HG03342 (cell line): ENCODE measurements around the gene CALML3.

ENCODE experiments used
- ATAC-seq: cut with Tn5 transposase; IDR thresholded peaks from one replicate; pipeline ENCODE4 v1.9.1; 2021; ENCODE audit warnings: mild to moderate bottlenecking, moderate library complexity; ENCODE audit not compliant: unreplicated experiment

CALML3 gene

DNA sequence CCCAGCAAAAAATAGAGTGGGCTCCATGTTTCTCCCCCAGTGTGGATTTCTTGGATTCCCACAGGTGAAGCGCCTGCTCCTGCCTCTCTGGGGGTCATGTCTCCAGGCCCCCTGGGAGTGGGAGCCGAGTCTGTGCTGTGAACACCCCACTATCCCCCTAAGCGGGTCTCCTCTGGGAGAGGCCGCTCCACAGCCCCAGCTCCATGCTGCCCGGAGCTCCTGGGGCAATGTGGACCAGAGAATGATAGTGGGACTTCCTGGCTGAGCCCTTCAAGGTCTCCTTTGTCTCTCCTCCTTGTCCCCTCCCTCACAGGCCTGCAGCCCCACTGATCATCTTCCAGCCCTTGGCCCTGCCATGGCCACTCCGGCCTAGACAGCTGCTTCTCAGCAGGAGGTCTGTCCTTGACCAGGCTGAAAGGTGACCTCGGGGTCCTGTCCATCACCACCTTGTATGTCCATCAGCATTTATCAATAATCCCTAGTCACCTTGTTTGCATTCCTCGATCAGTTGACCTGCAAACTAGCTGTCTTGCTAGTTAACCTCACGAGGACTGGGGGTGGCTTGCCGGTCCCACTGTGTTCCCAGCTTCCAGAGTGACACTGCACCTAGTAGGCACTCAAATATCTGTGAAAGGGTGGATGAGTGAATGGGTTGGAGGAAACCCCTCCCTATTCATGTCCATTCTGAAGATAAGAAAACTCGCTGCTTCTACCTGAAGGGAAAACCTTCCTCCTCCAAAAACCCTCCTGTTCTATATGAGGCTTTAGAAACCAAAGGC is 776 bp upstream of the CALML3 start:
- no peak for ATAC-seq

DNA sequence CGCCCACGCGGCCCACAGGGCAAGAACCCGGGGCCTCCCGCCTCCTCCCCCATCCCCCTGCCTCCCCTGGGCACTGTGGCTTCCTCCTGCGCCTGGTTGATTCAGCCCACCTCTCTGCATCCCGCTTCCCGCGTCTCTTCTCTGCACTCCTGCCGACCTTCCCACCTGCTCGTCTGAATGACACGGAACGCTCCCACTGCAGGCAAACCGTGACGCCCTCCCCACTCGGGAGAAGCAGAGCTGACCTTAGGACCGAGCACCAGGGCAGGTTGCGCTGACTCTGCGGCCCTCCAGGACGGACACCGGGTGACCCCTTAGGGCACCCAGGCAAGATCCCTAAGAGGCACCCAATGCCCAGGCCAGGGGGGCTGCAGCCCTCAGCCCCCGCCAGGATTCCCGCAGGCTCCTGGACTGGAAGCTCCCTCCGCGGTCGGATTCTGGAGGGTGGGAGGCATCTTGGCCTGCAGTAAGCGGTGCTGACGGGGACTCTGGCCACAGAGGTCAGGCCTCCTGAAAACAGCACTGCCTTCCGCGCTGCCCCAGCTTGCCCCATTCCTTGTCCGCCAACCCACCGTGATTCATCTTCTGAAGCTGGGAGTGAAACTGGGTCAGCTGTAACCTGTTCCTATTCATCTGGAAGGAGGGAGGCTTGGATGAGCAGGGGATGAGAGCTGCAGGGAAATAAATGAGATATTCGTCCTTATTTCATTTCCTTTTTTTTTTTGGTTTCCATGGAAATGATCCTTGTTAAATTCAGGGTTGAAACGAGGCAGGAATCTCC is 990 bp downstream of the CALML3 start:
- ATAC-seq: no peak

DNA sequence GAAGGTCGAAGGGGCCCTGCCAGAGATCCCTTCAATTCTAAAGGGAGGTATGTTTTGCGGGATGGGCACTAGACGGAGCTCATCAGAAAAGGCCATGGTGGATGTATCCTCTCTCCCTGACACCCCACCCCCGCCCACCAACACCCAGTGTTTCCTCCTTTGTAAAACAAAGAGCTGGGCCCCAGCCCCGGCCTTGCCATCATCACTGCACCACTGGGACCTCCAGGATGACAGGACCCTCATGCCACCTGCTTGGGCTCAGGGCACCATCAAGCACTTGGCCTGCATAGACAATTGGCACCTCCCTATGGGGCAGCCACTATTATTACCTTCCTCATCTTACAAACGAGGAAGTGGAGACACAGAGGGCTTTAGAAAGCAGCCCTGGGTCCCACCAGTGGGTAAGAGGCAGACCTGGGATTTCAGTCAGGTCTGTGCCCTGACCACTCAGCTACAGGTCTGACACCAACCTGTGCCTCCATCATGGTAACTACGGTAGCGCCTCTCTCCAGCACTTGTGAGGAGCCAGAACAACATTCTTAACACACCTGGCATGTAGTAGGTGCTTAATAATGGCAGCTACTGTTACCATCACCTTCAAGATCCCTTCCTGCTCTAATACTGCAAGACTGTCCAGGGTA is 2.0 kb downstream of the CALML3 start:
- ATAC-seq: no peak

DNA sequence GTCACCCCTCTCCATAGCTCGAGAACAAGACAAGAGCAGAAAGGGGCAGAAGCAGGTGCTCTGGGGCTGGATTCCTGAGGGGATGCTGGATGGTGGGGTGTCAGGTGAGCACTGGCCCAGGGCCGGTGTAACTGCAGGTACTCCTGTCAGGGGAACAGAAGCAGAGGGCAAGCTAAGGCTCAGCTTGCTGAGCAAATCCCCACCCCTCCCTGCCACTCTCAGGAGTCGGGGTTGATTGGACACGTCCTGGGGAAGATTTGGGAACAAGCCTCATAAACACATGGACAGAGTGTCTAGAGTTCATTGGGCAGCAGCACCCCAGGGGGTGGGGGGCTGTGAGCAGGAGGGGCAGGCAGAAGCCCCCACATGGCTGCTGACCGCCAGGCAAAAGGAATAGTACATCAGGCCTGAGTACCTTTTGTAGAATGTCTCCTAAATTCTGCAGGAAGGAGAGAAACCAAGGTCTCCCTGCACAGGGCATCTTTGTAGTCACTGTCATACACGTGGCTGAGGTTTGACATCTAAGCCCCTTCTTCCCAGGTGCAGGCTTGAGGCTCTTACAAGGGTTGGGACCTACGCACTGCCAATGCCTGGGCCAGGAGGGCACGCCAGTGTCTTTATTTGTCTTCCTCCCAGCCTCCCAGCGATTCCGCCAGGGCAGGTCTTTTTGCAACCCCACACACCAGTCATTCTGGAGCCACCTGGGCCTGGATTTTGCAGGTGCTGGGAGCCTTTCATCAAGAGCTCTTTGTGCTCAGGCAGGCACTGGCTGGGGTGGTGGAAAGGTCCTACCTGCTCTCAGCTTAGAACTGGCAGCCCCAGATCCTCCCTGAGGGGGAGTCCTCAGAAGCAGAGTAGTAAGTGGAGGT is 2.8 kb downstream of the CALML3 start:
- no peak for ATAC-seq

DNA sequence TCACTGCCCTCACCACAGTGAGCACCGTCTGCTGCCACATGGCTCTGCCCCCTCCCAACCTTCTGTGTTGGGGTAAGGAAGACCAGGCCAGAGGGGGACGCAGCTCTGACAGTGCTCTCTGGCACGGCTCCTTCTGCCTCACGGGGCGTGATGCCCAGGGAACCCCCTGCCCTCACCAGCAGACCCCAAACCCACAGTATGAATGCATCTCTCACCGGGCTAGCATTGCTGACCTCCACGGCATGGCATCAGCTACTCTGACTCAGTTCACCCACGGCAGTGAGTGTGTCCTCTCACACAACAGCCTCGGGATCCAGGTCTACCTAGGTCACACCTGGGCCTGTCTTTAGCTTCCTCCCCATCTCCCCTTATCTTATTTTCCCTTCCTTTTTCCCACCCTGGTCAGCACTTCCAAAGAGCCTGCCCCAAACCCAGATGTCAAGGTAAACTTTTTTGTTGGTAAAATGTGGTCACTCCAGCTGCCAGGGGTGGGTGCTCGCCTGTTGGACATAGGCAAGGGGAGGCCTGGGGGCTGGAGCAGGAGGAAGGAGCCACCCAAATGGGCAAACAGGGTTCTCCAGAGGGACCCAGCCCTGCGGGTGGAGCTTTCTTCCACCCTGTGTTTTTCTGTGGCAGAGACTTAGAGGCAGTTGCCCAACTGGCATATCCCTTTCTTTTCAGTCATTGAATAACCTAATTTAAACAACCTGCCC is 4.4 kb downstream of the CALML3 start:
- no peak for ATAC-seq

DNA sequence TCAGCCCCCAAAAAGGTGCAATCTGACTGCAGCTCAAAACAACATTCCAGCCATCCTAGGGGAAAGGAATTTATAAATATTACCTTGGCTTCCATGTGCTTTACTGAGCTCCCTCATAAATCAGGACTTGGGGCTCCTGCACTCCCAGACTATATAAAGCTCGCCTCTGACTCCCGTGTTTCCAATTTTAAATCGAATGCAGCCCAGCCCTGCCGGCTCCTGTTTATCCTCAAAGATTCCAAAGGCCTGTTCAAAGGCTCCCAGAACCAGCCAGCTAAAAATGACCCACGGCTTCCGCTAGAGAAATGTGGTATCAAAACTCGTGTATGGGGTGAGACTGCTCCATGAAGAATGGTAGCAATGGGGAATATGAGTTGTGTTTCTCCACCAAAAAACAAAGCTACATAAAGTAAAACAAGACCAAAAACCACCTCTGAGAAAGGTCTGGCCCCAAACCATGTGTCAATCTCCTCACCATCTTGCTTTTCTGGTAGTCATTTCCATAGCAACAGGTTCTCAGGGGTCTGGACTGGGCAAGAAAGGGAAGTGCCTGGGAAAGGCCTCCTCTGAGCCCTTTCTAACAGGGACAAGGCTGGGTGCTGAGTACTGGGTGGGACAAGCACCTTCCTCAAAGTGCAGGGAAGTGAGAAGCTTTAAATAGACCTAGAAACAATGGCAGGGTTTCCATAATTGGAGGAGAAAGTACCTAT is 5.1 kb downstream of the CALML3 start:
- ATAC-seq: no peak

DNA sequence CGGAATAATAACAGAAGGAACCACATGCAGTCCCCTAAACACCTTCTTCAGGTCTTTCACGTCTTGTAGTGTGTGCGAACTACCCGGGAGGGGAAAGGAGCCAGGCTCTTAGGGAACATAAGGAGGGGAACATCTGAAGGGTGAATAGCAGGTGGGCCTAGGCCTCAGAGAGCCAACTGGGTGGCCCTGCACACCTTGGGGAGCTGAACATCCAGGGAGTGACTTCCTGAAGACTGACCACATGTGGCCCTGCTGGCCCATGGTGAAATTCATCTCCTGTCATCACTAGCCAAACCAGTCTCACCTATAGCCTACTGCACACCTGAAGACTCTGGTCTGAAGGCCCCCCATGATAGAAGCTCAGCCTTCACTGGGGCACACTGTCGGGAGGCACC is 5.6 kb downstream of the CALML3 start:
- ATAC-seq: no peak

DNA sequence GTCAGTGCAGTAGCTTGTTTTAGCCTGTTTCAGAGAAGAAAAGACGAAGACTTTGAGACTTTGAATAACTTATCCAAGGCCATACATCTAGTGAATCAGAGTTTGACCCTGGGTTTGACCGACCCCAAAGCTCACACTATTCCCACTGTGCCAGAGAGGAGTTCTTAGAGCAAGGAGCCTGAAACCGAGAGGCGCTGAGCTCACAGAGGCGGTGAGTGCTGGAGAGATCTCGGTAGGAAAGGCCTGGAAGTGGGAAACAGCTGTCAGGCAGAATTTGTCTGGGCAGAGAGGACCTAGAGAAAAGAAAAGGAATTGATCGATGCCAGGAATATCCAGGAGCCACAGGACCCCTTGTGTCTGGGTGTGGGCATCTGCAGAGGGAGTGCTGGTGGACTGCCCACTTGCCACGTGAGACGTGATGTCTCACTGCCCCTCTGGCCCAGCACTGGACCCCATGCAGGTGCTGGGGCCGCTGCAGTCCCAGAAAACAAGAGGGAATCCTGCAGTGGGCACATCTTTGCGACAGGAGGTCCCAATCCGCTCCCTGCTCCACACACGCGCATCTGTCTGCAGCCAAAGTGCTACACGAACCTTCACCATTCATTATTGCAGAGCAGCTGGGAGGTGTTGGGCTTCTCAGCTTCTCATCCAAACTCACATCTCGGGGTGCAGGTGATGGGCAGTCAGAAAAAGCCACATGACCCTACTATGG is 6.2 kb downstream of the CALML3 start:
- ATAC-seq: no peak

DNA sequence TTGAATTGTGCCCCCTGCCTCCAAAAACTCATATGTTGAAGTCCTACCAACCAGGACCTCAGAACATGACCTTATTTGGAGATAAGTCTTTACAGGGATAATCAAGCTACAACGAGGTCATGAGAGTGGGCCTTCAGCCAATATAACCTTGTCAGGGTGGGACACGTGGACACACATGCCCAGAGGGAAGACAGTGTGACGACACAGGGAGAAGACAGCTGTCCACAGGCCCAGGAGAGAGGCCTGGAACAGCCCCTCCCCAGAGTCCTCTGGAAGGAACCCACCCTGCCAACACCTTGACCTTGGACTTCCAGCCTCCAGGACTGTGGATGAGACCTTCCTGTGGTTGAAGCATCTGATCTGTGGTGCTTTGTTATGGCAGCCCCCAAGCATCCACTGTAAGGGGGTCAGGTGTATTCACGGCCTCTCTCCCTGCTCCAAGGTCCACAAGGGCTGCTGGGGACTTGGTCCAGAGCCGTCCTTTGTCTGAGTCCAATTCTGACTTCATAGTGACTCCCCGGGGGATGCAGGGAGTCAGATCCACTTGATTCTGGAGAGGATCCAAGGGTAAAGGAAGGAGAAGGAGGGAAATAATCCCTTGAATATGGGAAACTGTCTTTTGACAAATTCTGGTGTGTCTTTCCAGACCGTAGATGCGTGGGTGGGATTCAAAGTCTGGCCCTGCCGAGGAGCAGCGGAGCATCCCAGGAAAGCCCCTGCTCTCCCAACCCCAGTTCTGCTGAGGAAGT is 7.0 kb downstream of the CALML3 start:
- ATAC-seq: no peak

DNA sequence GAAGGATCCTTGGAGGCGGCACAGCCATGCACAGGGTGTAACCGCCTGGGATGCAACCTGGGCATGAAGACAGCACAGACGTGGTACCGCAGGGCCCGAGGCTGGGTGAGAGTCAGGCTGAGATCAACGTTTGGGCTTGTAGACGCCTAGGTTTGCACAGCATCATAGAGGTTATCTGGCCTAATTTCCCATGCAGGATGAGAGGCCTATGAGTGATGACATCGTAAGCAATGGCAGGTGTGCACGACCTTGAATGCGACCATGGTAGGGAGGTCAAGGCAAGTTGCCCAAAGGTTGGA is 7.5 kb downstream of the CALML3 start:
- no peak for ATAC-seq

DNA sequence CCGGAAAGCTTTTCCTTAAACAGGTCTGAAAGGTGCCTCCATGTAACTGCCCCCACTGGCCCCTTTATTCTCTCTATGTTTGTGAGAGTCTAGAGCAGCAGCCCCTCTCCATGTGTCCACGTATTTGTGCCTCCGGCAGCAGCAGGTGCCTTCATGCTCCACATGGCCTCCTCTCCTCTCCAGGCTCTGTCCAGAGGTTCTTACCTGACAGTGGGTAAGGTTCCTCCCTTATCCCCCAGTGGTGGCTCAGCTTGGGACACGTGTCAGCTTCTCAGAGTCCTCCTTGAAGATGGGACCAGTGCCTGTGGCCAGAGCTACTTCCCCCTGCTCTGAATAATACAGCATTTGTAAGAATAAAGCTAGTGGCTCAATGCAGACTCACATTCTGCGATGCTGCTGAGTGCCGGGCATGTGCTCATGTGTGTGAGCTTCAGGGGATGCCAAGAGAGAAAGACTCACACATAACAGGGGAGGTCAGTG is 7.9 kb downstream of the CALML3 start:
- no peak for ATAC-seq

DNA sequence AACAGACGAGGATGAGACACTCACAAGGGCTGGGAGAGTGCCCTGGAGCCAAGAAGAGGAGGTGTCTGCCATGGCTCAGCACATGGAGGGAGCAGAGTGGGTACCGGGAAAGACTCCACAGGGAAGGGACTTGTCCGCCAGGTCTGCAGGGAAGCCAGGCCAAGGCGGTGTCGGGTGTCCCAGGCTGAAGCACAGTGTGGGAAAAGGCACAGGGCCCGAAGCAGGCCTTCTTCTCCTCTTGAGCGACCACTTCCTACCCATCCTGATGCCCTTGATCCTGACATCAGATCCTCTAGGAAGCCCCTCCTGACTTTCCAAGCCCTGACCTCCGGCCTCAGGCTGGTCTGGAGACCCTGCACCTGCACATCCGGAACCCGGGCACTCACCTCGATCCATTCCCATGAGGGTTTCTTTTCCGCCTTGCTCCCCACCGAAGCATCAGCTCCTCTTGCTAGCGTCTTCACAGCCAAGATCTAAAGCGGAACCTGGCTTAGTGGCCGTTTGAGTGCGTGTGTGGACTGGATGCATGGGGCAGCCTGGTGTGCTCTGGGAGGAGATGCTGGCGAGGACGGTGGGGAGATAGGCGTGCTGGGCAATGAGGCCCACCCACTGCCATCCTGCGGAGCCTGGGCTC is 8.5 kb downstream of the CALML3 start:
- ATAC-seq: no peak

DNA sequence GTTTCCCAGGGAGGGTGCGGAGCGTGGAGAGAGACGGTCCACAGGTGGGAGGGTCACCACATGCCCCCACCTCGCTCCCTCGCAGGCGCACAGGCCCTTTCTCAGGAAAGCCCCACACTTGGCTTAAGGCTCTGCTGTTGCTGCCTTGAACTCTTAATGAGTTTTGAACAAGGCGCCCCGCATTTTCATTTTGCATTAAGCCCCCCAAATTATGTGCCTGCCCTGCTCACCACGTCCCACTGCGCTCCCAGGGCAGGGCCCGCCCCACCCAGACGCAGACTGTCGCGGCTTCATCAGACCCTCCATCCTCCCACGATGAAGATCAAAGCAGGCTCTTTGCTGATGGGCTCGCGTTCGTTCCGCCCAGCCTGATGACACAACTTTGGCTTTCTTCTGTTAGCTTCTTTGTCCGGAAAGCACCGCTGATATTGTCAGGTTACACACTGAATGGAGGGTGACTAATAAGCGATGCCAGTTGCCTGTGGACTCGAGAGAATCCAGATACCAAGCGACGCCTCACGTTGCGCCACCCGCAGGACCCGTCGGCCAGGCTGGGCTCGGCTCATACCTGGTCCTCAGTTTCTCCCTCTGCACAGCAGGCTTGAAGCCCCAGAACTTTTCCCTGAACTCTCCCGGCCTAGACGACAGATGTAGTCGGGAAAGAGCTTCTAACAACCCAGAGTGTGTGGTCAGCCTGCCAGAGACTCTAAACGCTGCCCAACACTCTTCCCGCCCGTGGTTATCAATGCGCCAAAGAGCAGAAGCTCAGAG is 9.5 kb downstream of the CALML3 start:
- no peak for ATAC-seq

DNA sequence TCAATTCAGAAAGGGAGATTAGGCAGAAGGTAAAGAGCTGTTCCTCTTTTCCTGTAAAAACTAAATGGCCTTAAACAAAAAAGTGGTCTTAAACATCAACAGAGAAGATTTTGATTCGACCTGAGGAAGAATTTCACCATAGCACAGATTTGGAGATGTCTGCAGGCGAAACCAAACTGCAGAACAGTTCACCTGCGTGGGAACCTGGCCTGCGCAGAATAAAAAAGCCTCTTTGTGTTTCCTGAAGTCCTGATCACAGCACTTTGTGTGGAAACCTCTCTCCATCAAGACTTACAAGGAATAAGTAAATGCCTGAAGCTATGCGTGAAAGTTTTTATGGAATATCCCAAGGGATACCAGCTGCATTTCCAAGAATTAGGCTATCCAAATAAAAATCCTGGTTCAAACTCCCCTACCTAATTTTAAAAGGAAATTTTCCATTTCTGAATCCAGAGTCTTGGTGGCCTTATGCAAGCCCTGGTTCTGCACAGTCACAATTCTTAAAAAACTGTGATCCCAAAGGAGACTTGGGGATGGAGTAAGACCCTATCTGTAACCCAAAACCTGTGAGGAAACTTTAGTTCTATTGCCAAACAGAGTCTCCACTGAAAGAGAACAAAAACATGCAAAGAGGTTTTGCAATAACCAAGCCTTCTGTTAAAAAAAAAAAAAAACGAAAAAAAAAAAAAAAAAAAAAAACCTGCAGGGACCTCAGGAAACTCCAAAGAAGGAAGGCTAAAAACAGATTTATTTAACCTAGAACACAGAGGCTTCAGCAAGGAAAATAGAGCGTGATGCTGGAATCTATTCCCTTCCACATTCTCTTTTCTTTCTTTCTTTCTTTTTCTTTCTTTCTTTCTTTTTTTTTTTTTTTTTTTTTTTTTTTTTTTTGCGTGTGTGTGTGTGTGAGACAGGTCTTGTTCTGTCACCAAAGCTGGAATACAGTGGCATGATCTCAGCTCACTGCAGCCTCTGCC is 10.4 kb downstream of the CALML3 start:
- ATAC-seq: no peak

DNA sequence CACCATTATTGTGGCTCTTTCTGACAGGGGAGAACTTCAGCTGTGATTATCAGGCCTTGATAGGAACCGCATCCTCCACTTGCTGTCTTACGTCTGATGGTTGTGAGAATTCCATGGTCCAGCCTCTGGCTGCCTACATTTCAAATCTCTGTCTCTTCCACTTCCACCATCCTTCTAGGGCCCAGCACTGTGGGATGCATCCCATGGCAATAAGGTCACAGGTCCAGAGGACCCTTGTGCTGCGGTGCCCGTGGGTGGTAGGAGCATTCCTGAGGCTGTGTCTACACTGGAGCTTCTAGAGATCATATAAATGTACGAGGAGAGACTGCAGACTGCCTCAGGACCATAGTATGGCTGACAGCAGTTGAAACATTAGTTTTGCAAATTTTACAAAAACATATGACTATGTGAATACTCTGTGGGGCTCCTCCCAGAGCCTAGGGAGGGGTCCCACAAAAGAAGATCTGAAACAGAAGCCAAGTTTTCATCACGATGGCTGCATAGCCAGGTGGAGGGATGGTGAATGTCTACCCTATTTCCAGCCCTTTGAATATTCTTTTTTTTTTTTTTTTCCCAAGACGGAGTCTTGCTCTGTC is 11.8 kb downstream of the CALML3 start:
- no peak for ATAC-seq

DNA sequence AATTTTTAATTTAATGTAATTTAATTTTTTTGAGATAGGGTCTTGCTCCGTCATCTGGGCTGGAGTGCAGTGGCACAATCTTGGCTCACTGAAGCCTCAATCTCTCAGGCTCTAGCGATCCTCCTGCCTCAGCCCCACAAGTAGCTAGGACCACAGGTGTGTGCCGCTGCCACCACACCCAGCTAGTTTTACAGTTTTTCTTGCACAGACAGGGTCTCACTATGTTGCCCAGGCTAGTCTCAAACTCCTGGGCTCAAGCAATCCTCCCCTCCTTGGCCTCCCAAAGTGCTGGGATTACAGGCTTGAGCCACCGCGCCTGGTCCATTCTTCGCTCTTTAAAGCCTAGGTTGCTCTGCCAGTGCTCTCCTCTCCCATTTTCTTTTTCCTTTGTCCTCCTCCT is 12.9 kb downstream of the CALML3 start:
- no peak for ATAC-seq
